Amygdala (tissue), 56 donors: ENCODE data around the gene PRMT1.
A peak's percentile ranks its signal among the peaks of the same experiment; 100 is the strongest.

Experiments
- DNase-seq, 56 donors: peaks; one replicate each; lab custom pipeline; 2025; lab: John Stamatoyannopoulos, UW

The PRMT1 gene

DNA sequence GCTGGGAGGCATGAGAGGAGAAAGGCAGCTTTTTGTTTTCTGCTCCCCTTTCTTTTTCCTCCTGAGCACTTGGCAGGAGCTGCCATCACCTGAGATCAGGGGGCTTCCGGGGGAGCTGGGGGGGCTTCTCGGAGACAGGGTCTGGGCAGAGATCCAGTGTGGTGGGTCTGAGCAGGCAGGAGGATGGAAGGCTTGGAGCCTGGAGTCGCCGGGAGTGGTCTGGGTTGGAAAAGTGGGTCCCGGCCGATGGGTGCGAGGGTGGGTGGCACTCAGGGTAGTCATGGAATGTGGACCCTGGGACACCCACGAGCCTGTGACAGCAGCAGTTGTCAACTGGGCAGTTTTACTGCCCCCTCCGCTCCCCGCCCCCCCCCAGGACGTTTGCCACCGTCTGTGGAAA lies 10.1 kb downstream of the PRMT1 start:
- DNase-seq: no peak

DNA sequence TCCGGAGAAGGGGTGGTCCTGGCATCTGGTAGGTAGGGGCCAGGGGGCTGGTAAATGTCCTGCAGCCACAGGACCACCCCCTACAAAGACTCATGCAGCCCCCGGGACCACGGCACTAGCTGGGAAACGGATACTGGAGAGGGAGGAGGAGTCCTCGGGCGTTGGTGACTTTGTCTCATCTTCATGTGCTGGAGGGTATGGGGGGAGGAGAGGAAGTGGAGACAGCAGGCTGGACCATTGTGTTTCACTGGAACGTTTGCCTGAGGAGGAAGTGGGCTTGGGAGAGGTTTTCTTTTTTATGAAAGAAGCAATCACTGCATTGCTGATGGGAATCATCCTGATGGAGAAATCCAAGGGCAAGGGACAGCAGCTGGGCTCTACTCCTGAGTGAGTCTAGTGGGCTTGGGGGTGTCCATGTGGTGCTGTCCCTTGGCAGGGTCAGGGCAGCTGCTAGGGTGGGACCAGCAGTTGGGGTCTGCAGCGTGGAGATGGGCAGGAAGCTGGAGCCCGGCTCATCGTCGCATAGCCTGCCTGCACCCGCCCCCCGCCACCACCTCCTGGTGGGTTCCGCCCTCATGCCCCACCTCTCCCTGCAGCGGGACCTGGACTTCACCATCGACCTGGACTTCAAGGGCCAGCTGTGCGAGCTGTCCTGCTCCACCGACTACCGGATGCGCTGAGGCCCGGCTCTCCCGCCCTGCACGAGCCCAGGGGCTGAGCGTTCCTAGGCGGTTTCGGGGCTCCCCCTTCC lies 10.7 kb downstream of the PRMT1 start:
- no peak for DNase-seq

DNA sequence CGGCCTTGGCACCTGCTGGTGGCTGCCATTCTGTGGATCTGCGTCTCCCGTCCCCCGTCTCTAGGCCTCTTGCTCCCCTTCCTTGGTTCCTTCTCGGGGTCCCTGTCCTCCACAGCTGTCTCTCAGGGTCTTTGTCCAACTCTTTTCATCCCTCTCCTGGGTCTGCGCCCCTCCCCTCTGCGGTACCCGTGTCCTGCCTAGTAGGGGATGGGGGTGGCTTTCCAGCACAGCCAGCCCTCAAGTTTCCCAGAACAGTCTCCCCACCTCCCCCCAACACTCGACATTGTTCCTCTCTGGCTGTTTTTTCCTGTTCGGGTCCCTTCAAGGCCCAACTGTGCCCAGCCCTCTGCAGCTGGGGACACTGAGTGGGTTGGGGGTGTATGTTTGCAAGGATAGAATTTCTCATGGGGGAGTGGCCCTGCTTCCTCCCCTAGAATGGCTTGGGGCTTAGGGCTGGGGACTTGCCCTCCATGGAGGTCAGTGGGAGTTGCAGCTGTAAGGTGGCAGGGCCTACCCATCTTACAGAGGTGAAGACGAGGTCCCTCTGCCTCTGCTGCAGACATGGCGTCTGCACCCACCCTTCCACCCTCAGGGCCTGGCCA lies 11.6 kb downstream of the PRMT1 start:
- no peak for DNase-seq

DNA sequence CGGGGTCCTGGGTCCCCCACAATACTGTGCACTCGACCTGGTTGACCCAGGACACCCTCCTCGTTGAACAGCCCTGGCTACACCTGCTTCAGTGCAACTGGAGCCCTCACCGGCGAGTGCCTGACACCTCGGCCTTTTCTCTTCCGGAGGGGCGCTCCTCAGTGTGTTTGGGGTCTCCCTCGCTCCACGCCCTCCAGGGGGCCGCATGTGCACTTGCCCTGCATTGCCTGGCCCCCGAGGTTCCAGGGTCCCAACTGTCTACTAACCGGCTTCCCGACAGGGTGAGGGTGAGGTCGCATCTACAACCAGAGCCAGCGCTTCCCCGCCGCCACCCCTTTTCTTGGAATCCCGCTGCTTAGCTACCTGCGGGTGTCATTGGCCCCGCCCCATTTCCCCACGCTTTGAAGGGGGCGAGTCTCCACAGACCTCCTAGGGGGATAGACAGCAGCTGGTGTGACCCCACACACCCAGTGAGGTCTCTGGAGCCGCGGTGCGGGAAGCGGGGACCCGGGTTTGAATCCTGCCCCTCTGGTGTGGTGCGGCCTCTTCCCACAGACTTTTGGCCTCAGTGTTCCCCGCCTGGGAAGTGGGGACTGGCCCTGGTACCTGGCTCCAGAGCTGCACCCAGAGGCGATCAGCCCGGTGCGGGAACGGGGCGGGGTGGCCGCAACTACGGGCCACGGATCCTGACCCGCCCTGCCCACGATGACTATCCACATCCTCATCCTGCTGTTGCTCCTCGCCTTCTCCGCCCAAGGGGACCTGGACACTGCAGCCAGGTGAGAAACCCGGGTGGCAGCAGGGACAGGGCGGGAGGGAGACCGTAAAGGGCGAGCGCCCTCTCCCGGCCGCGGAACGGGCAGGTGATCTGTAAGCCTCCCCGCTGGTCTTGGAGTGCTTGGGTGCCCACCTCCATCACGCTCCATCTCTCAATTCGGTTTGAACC lies 12.3 kb downstream of the PRMT1 start, which contains the start of gene ADM5:
ADM5 (plus strand) TSS at position 462 of the 946 bp plus-strand sequence; CDS start at position 706, 244 bp downstream.
- DNase-seq: peak in 25 of 56 donors; percentile 12 to 64 (median 33)

DNA sequence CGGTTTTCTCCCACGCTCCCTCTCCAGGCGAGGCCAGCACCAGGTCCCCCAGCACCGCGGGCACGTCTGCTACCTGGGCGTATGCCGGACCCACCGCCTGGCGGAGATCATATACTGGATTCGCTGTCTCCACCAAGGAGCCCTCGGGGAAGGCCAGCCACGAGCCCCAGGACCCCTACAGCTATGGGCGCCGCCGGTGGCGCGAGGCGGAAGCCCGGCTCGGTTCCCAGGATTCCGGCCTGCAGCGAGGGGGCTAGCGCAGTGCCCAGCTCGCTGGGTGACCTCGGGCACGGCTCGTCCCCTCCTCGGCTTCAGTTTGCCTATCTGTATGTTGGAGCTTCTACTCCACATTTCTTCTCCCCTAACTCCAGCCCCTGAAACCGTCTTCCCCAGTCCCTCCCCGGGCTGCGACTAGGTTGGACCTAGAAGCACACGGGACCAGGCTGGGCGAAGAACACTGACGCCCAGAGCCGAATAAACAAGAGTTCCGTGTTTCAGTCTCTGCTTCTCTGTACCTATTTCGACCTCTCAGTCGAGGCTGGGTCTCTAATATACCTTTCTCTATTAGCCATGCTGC lies 13.1 kb downstream of the PRMT1 start:
- peak in 6 of 56 donors; percentile 8 to 50 (median 32) for DNase-seq

DNA sequence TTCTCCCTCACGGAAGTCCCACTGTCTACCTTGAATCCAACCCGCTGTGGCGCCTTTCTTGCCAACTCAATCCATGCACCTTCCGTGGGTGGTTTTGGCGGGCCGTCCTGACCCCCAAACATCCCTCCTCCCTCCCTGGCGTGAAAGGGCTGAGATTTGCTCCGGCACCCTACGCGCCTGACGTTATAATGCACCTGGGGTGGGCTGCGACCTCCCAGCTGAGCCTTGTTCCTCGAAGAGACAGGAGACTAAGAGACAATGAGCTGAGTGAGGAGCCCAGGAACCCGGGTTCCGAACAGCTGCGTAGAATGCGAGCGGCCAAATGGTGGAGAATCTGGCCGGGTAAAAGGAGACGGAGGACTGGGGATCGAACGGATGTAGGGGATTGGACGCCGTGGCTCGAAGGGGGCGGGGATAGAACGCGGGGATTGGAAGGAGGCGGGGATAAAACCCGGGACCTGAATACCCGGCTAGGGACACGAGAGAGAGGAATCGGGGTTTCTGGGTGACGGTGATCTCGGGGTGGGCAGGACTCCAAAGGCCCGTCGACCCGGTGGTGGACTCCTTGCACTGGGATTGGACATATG lies 13.7 kb downstream of the PRMT1 start, which contains the start of gene CPT1C:
CPT1C (plus strand) TSS at position 461 of the 587 bp plus-strand sequence. CDS start 1,137 bp downstream, outside the sequence.
- peak in 55 of 56 donors; percentile 31 to 92 (median 76) for DNase-seq

DNA sequence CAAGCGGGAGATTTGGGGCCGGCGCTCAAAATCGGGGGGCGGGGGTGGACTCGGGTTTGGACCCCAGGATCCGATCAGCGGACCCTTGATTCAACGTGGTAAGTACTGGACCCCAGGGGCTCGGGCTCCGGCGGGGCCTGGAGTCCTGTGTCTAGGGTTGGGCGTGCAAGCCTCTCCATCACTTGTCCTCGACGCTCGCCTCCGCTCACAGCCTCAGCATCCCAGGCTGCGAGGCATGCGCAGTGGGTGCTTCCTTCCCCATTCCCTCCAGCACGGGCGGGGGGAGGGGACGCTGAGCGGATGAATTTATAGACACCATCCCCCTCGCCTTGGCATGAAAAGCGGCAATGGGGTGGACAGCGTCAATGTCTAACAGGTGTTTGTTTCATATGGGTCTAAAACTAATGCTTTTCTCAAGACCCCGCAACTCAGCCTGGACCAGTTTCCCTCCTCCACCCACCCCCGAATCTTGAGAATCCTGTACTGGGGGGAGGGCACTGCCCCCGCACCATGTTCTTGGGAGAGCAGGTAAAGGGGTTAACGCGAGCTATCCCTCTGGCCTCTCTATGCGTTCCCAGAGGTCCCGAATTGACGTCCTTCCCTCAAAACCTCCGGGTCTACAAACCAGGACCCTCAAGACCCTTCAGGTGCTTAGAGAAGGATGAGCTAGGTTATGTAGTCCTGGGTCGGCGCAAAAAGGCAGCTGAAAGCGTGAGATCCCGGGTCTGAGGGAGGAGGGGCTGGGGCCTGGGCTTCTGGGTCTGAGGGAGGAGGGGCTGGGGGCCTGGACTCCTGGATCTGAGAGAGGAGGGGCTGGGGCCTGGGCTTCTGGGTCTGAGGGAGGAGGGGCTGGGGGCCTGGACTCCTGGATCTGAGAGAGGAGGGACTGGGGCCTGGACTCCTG lies 14.4 kb downstream of the PRMT1 start:
- DNase-seq: peak in 53 of 56 donors; percentile 28 to 82 (median 65)

DNA sequence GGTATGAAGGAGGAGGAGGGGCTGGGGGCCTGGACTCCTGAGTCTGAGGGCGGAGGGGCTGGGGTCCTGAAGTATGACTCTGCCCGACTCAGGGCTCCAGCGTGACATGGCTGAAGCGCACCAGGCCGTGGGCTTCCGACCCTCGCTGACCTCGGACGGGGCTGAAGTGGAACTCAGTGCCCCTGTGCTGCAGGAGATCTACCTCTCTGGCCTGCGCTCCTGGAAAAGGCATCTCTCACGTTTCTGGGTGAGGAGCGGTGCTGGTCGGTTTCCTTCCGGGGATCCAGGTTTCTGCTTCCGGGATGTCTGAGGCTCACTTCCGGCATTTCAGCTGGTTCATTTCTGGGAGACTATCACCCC lies 15.1 kb downstream of the PRMT1 start:
- DNase-seq: peak in 23 of 56 donors; percentile 3 to 53 (median 25)

DNA sequence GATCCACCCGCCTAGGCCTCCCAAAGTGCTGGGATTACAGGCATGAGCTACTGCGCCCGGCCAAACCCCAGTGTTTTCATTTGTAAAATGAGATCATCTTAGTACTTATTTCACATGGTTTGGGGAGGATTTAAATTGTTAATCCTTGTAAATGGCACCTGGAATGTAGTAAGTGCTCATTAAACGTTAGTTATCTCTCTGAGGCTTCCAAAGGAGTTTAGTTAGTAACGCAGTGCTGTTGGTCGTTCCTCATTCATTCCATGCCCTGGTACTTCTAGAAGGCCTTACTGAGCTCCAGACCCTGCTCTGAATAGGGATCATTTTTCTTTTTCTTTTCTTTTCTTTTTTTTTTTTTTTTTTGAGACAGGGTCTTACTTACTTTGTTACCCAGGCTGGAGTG lies 19.0 kb downstream of the PRMT1 start:
- no peak for DNase-seq

DNA sequence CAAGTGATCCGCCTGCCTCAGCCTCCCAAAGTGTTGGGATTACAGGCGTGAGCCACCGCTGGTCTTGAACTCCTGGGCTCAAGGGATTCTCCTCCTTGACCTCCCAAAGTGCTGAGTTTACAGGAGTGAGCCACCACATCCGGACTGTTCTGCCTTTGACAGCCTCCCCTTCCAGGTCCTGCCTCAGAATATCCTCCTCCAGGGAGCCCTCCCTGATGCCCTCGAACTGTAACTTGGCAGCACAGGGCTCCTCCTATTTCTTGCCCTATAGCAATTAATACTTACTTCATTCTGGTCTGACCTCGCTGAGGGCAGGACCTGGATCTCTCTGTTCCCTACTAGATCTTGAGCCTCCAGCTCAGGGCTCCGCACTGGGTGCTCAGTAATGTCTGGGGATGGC lies 19.8 kb downstream of the PRMT1 start:
- DNase-seq: no peak

DNA sequence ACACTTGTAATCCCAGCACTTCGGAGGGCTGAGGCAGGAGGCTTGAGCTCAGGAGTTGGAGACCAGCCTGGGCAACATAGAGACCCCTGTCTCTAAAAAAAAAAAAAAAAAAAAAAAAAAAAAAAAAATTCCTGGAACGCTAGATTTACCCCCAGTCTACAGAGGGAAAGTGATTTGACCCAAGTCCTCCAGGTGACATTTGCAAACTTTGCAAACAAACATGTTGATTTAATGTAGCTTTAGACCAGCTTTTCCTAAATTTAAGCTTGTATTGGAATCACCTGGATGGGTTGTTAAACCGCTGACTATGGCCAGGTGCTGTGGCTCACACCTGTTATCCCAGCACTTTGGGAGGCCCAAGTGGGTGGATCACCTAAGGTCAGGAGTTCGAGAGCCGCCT lies 22.3 kb downstream of the PRMT1 start:
- DNase-seq: no peak

DNA sequence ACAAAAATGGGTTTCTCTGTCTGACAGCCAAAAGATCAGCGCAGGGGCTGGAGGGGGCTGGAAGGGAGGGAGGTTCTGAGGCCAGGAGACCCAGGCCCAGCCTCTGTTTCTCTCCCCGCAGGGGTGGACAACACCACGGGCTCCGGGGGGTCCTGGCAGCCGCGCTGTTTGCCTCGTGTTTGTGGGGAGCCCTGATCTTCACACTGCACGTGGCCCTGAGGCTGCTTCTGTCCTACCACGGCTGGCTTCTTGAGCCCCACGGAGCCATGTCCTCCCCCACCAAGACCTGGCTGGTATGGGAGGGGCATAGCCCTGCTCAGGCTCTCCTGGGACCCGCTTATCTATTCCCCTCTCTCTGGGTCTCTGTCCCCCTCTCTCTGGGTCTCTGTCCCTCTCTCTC lies 23.5 kb downstream of the PRMT1 start:
- DNase-seq: no peak

DNA sequence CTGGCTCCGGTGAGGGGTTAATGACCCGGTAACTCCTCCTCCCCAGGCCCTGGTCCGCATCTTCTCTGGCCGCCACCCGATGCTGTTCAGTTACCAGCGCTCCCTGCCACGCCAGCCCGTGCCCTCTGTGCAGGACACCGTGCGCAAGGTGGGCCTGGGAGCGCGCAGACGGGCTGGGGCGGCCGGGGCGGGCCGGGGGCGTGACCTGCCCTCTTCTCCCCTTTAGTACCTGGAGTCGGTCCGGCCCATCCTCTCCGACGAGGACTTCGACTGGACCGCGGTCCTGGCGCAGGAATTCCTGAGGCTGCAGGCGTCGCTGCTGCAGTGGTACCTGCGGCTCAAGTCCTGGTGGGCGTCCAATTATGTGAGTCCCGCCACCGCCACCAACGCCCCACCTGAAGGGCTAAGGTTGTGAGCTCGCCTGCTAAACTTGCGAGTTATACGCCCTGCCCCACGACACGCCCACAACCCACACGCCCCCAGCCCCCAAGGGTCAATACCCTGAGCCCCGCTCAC lies 24.3 kb downstream of the PRMT1 start:
- DNase-seq: no peak

DNA sequence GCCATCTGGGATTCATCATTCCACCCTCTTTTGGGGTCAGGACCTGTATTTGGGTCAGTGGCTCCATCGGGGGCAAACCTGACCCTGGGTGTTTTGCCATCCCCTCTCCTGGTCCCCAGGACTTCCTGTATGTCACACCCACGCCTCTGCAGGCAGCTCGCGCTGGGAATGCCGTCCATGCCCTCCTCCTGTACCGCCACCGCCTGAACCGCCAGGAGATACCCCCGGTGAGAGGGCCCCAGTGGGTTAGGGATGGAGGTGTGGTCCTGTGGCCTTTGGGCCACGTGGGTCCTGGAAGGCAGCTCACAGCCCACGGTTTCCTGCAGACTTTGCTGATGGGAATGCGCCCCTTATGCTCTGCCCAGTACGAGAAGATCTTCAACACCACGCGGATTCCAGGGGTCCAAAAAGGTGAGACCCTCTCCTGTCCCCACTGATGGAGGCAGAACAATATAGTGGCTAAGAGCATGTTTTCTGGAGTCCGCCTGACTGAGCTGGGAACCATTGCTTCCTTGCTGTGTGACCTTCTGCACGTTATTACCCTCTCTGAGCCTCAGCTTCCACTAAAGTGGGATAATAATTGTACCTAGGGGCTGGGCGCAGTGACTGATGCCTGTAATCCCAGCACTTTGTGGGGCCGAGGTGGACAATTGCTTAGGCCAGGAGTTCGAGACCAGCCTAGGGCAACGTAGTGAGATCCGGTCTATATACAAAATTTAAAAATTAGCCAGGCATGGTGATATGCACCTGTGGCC lies 28.0 kb downstream of the PRMT1 start:
- no peak for DNase-seq

DNA sequence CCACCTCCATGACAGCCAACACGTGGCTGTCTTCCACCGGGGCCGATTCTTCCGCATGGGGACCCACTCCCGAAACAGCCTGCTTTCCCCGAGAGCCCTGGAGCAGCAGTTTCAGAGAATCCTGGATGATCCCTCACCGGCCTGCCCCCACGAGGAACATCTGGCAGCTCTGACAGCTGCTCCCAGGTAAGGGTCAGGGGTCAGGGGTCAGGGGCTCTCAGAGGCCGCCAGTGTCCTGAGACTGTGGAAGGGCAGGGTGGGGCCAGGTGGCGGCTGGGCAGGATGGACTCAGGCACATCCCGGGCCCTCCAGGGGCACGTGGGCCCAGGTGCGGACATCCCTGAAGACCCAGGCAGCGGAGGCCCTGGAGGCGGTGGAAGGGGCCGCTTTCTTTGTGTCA lies 28.8 kb downstream of the PRMT1 start:
- no peak for DNase-seq

DNA sequence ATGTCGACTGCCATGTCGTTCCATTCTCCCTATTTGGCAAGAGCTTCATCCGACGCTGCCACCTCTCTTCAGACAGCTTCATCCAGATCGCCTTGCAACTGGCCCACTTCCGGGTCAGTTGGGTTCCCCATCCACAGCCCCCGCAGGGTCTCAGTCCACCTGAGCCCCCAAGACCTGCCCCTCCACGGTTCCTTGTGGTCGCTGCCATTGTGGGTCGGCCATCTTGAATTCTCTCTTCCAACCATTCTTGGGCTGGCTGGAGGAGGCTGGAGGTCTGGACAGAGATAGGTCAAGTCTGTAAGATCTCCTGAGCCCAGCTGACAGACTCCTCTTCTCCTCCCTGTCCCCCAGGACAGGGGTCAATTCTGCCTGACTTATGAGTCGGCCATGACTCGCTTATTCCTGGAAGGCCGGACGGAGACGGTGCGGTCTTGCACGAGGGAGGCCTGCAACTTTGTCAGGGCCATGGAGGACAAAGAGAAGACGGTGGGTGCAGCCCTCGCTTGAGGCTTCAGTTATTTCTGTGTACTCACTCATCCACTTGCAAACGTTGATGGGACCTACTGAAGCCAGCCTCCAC lies 33.4 kb downstream of the PRMT1 start:
- no peak for DNase-seq

DNA sequence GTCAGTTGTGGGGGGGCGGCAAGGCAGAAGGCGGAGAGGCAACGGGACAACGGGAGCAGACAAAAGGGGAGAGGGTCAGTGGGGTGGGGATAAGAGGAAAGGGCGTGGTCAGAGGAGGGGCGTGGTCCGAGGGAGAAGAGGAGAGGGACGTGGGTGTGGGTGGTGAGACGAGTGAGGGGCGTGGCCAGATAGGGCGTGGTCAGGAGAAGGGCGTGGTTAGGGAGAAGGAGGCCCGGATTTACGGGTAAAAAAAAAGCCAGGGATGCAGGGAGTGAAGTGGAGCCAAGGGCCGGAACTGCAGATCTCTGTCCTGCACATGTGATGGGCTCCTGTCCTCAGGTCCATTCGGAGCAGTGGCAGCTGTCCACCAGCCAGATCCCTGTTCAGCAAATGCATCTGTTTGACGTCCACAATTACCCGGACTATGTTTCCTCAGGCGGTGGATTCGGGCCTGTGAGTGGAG lies 35.4 kb downstream of the PRMT1 start:
- DNase-seq: peak in 6 of 56 donors; percentile 12 to 27 (median 24)
